GM21619 (cell line): ENCODE measurements around the gene TMEM116.
A peak's percentile ranks its signal among the peaks of the same experiment; 100 is the strongest.
"Not testable (repeated sequence)": the region's sequence is repeated elsewhere in the genome, so short reads cannot be mapped to it uniquely, and the experiment has no call there.

ENCODE experiments used
- ATAC-seq: cut with Tn5 transposase; IDR thresholded peaks from one replicate; pipeline ENCODE4 v1.9.1; 2021; ENCODE audit not compliant: unreplicated experiment

Gene TMEM116

GRCh38 chr12:112010415-112011344, 2.3 kb downstream of the TMEM116 start:
- ATAC-seq, result no peak

- not testable (repeated sequence) for ATAC-seq
Observed at GRCh38 chr12:112009596-112009995, 3.4 kb downstream of the TMEM116 start.

GRCh38 chr12:112008918-112009317, 4.0 kb downstream of the TMEM116 start:
- ATAC-seq, result no peak

- ATAC-seq, result no peak
Observed at GRCh38 chr12:112007945-112008344, 5.0 kb downstream of the TMEM116 start.

GRCh38 chr12:112005419-112006395, 7.3 kb downstream of the TMEM116 start:
- ATAC-seq, result no peak

GRCh38 chr12:112004041-112004440, 8.9 kb downstream of the TMEM116 start:
- no peak for ATAC-seq

GRCh38 chr12:112001576-112001975, 11.4 kb downstream of the TMEM116 start:
- ATAC-seq, result no peak

- no peak for ATAC-seq
Observed at GRCh38 chr12:112000820-112001219, 12.1 kb downstream of the TMEM116 start.

GRCh38 chr12:111999129-111999528, 13.8 kb downstream of the TMEM116 start:
- ATAC-seq, result not testable (repeated sequence)

- ATAC-seq, result no peak
Observed at GRCh38 chr12:111998015-111998414, 14.9 kb downstream of the TMEM116 start.

GRCh38 chr12:111997300-111997699, 15.7 kb downstream of the TMEM116 start:
- ATAC-seq, result no peak

GRCh38 chr12:111995782-111996480, 17.0 kb downstream of the TMEM116 start:
- ATAC-seq, result no peak

GRCh38 chr12:111994211-111995111, 18.5 kb downstream of the TMEM116 start:
- ATAC-seq, result not testable (repeated sequence)

- peak; percentile 44 for ATAC-seq
Observed at GRCh38 chr12:111993292-111994150, 19.4 kb downstream of the TMEM116 start.

- no peak for ATAC-seq
Observed at GRCh38 chr12:111992464-111992863, 20.5 kb downstream of the TMEM116 start.

GRCh38 chr12:111991946-111992345, 21.0 kb downstream of the TMEM116 start:
- ATAC-seq, result no peak

- no peak for ATAC-seq
Observed at GRCh38 chr12:111991535-111991934, 21.4 kb downstream of the TMEM116 start.

GRCh38 chr12:111984820-111985219, 28.1 kb downstream of the TMEM116 start:
- ATAC-seq, result no peak

GRCh38 chr12:111981987-111982386, 31.0 kb downstream of the TMEM116 start:
- ATAC-seq, result no peak
